Dendritic cell treated with granulocyte-macrophage colony-stimulating factor and Interleukin-4, amounts not matched to agents 40 ng/mL and 50 ng/mL, for 4 days (primary cell): ENCODE results near the gene FGGY.

Source experiments
- H3K27ac Mint-ChIP-seq: one replicate; pipeline ENCODE4 v1.8.0; 2022; ENCODE audit warnings: mild to moderate bottlenecking, mixed read lengths
- H3K27me3 Mint-ChIP-seq: one replicate; pipeline ENCODE4 v1.8.0; 2022; ENCODE audit warnings: mild to moderate bottlenecking, mixed read lengths
- H3K36me3 Mint-ChIP-seq: one replicate; pipeline ENCODE4 v1.8.0; 2022; ENCODE audit warnings: low read depth, mixed read lengths
- H3K4me1 Mint-ChIP-seq: one replicate; pipeline ENCODE4 v1.8.0; 2022; ENCODE audit warnings: low read depth, mixed read lengths
- H3K4me3 Mint-ChIP-seq: one replicate; pipeline ENCODE4 v1.8.0; 2022; ENCODE audit warnings: mild to moderate bottlenecking, moderate library complexity, mixed read lengths
- H3K9me3 Mint-ChIP-seq: one replicate; pipeline ENCODE4 v1.8.0; 2022; ENCODE audit warnings: mixed read lengths
- intact Hi-C: fragments of 100-400 bp; cut with micrococcal nuclease; formaldehyde crosslinking; loops from one replicate; pipeline ENCODE4 v1.15.0; 2022

The FGGY gene

GRCh38 chr1:59768792-59769735, 472.2 kb downstream of the FGGY start:
- Mint-ChIP-seq H3K36me3 (no peaks in the 10 kb centered on the region), H3K27ac (no peak overlapping the region), H3K4me1 (no peaks in the 10 kb centered on the region), H3K27me3 (no peaks in the 10 kb centered on the region), H3K9me3 (no peaks in the 10 kb centered on the region), H3K4me3 (no peak overlapping the region)
- intact Hi-C loops, result no loop called here

GRCh38 chr1:59769736-59770095, 472.8 kb downstream of the FGGY start:
- Mint-ChIP-seq H3K36me3 (no peaks in the 10 kb centered on the region), H3K27me3 (no peaks in the 10 kb centered on the region), H3K9me3 (no peaks in the 10 kb centered on the region), H3K4me1 (no peaks in the 10 kb centered on the region), H3K27ac (no peak overlapping the region), H3K4me3 (no peak overlapping the region)
- intact Hi-C loops, result no loop called here

- Mint-ChIP-seq H3K27me3 (no peaks in the 10 kb centered on the region), H3K27ac (no peak overlapping the region), H3K4me1 (peaks cover 15% of the 10 kb centered on the region), H3K9me3 (no peaks in the 10 kb centered on the region), H3K4me3 (no peak overlapping the region), H3K36me3 (no peaks in the 10 kb centered on the region)
- intact Hi-C loops, result no loop called here
These were observed 474.5 kb downstream of the FGGY start for GRCh38 chr1:59771361-59771760.

- Mint-ChIP-seq H3K27me3 (no peaks in the 10 kb centered on the region), H3K27ac (peak overlapping the region; percentile 72), H3K9me3 (no peaks in the 10 kb centered on the region), H3K36me3 (no peaks in the 10 kb centered on the region), H3K4me3 (no peak overlapping the region), H3K4me1 (peaks cover 33% of the 10 kb centered on the region)
- intact Hi-C loops, result no loop called here
These were observed 478.6 kb downstream of the FGGY start for GRCh38 chr1:59775480-59775879.

- intact Hi-C loops, result no loop called here
- Mint-ChIP-seq H3K27me3 (no peaks in the 10 kb centered on the region), H3K27ac (peak overlapping the region; percentile 72), H3K9me3 (no peaks in the 10 kb centered on the region), H3K36me3 (no peaks in the 10 kb centered on the region), H3K4me3 (no peak overlapping the region), H3K4me1 (peaks cover 33% of the 10 kb centered on the region)
These were observed 480.3 kb downstream of the FGGY start for GRCh38 chr1:59776960-59777852.

GRCh38 chr1:59779949-59780348, 483.1 kb downstream of the FGGY start:
- H3K27ac Mint-ChIP-seq, result no peak overlapping the region
- no peak overlapping the region for H3K4me3 Mint-ChIP-seq
- intact Hi-C loops, result no loop called here
- H3K4me1 Mint-ChIP-seq, result peaks cover 32% of the 10 kb centered on the region
- no peaks in the 10 kb centered on the region for H3K36me3 Mint-ChIP-seq
- no peaks in the 10 kb centered on the region for H3K9me3 Mint-ChIP-seq
- no peaks in the 10 kb centered on the region for H3K27me3 Mint-ChIP-seq

- H3K4me1 Mint-ChIP-seq, result no peaks in the 10 kb centered on the region
- H3K36me3 Mint-ChIP-seq, result peaks cover 4% of the 10 kb centered on the region
- intact Hi-C loops, result no loop called here
- H3K9me3 Mint-ChIP-seq, result peaks cover 47% of the 10 kb centered on the region
- no peak overlapping the region for H3K27ac Mint-ChIP-seq
- no peak overlapping the region for H3K4me3 Mint-ChIP-seq
- H3K27me3 Mint-ChIP-seq, result no peaks in the 10 kb centered on the region
These were observed 491.9 kb downstream of the FGGY start for GRCh38 chr1:59788825-59789224.

GRCh38 chr1:59798600-59798999, 501.7 kb downstream of the FGGY start:
- peaks cover 3% of the 10 kb centered on the region for H3K27me3 Mint-ChIP-seq
- intact Hi-C loops, result no loop called here
- no peaks in the 10 kb centered on the region for H3K4me1 Mint-ChIP-seq
- no peaks in the 10 kb centered on the region for H3K9me3 Mint-ChIP-seq
- no peaks in the 10 kb centered on the region for H3K36me3 Mint-ChIP-seq
- H3K4me3 Mint-ChIP-seq, result no peak overlapping the region
- no peak overlapping the region for H3K27ac Mint-ChIP-seq

- H3K4me1 Mint-ChIP-seq, result no peaks in the 10 kb centered on the region
- H3K9me3 Mint-ChIP-seq, result no peaks in the 10 kb centered on the region
- H3K27me3 Mint-ChIP-seq, result peaks cover 3% of the 10 kb centered on the region
- H3K27ac Mint-ChIP-seq, result no peak overlapping the region
- H3K36me3 Mint-ChIP-seq, result no peaks in the 10 kb centered on the region
- no peak overlapping the region for H3K4me3 Mint-ChIP-seq
- intact Hi-C loops, result no loop called here
These were observed 506.7 kb downstream of the FGGY start for GRCh38 chr1:59803458-59804038.

GRCh38 chr1:59804301-59804700, 507.4 kb downstream of the FGGY start:
- Mint-ChIP-seq H3K4me3 (no peak overlapping the region), H3K9me3 (no peaks in the 10 kb centered on the region), H3K27ac (no peak overlapping the region), H3K4me1 (no peaks in the 10 kb centered on the region), H3K27me3 (peaks cover 7% of the 10 kb centered on the region), H3K36me3 (no peaks in the 10 kb centered on the region)
- intact Hi-C loops, result no loop called here

GRCh38 chr1:59805554-59805953, 508.7 kb downstream of the FGGY start:
- H3K27me3 Mint-ChIP-seq, result peaks cover 10% of the 10 kb centered on the region
- no peak overlapping the region for H3K27ac Mint-ChIP-seq
- no peaks in the 10 kb centered on the region for H3K9me3 Mint-ChIP-seq
- H3K4me1 Mint-ChIP-seq, result no peaks in the 10 kb centered on the region
- H3K4me3 Mint-ChIP-seq, result no peak overlapping the region
- no peaks in the 10 kb centered on the region for H3K36me3 Mint-ChIP-seq
- intact Hi-C loops, result no loop called here
